Kidney epithelial cell (primary cell): Measurements from ENCODE around the gene TATDN2. TPM values are rescaled to one million over a fixed set of nuclear protein-coding genes. Genes with fewer than 3 reads are reported as not detected.

ENCODE experiments used
- DNase-seq: peaks from one replicate; pipeline ENCODE4 v3.0.0-alpha.2; 2010; ENCODE audit warnings: low read depth
- H3K27me3 ChIP-seq: 2 replicates; pipeline ENCODE4 v1.6.0; 2011; ENCODE audit warnings: low read length; ENCODE audit not compliant: control insufficient read depth, insufficient read depth
- H3K36me3 ChIP-seq: 2 replicates; pipeline ENCODE4 v1.5.1; 2011; ENCODE audit warnings: low read length; ENCODE audit not compliant: control insufficient read depth, insufficient read depth
- H3K4me3 ChIP-seq: 2 replicates; pipeline ENCODE4 v1.5.1; 2011; ENCODE audit warnings: low read depth, mild to moderate bottlenecking, control low read depth, low read length
- CTCF ChIP-seq: IDR thresholded peaks from 2 replicates; pipeline ENCODE4 v1.5.1; 2011; ENCODE audit warnings: mild to moderate bottlenecking, moderate library complexity, low read length, control low read depth, inconsistent platforms; ENCODE audit not compliant: insufficient read depth, poor library complexity, severe bottlenecking
- total RNA-seq: library from RNA; depleted of rRNA; stranded (reverse); fragments of >200 nt; gene quantifications from 2 replicates; pipeline ENCODE4 v1.2.3, GENCODE V29; 2015

TATDN2 gene
- total RNA-seq, 1 donor from 2014 or later: 14.8 TPM

- Histone ChIP-seq H3K36me3 (no peaks in the 10 kb centered on the region), H3K27me3 (peaks cover 48% of the 10 kb centered on the region), H3K4me3 (no peak overlapping the region)
- DNase-seq: no peak
- TF ChIP-seq CTCF: no peak
These were observed 81.3 kb downstream of the TATDN2 start for GRCh38 chr3:10329495-10330015.

- no peak overlapping the region for H3K4me3 ChIP-seq
- no peaks in the 10 kb centered on the region for H3K36me3 ChIP-seq
- no peak for TF ChIP-seq CTCF
- peaks cover 48% of the 10 kb centered on the region for H3K27me3 ChIP-seq
- DNase-seq: no peak
These were observed 82.1 kb downstream of the TATDN2 start for GRCh38 chr3:10330319-10330718.

Other genes with a start within 250 kb of the TATDN2 start
- 16.6 and 18.6 TPM in 2 replicates for gene FANCD2, start 222.0 kb upstream of the TATDN2 start, total RNA-seq
- gene FANCD2OS, start 140.2 kb upstream of the TATDN2 start, total RNA-seq: not detected in 2 replicates
- 117 and 128 TPM in 2 replicates for gene BRK1, start 132.8 kb upstream of the TATDN2 start, total RNA-seq
- 60.8 and 69.7 TPM in 2 replicates for gene VHL, start 106.7 kb upstream of the TATDN2 start, total RNA-seq
- 65.5 and 72.8 TPM in 2 replicates for gene IRAK2, start 83.5 kb upstream of the TATDN2 start, total RNA-seq
- not detected in 2 replicates for gene GHRL, start 44.5 kb downstream of the TATDN2 start, total RNA-seq
- gene SEC13, start 72.7 kb downstream of the TATDN2 start, total RNA-seq: 167 and 175 TPM in 2 replicates